H1 (cell line): ENCODE data around the gene DEAF1. TPM values are rescaled to one million over a fixed set of nuclear protein-coding genes. Genes with fewer than 3 reads are reported as not detected.

Source experiments
- CTCF ChIA-PET: fragments of 300-600 bp; sonication (Branson Sonifier 250); formaldehyde crosslinking; loops from one replicate; lab custom pipeline; 2021; ENCODE audit not compliant: partially characterized antibody; lab: Charles Lee
- POLR2A ChIA-PET: fragments of 300-600 bp; sonication (Branson Sonifier 250); formaldehyde crosslinking; loops from one replicate; lab custom pipeline; 2021; ENCODE audit warnings: inconsistent platforms; ENCODE audit not compliant: partially characterized antibody; lab: Charles Lee
- DNase-seq, 2 experiments: peaks; one replicate each; pipeline versions ENCODE4 v3.0.0 to v3.0.0-alpha.2; 2010 to 2022; ENCODE audit warnings: low spot score in 2 of 2, low read depth in 1 of 2, mixed read lengths in 1 of 2
- FAIRE-seq: peaks from 2 replicates; lab custom pipeline; 2011; peaks lifted over from hg19 to GRCh38; lab: Jason Lieb, UNC
- H2AFZ ChIP-seq: 2 replicates; pipeline ENCODE4 v1.8.1; 2012; ENCODE audit warnings: low read length, inconsistent platforms
- H2AK5ac ChIP-seq: 2 replicates; pipeline ENCODE4 v1.6.1; 2013; ENCODE audit warnings: low read depth, low read length
- H2BK120ac ChIP-seq: replicated peaks from 2 replicates; pipeline ENCODE3; 2013; ENCODE audit warnings: low read depth, low read length, inconsistent platforms
- H2BK12ac ChIP-seq: 2 replicates; pipeline ENCODE4 v1.6.1; 2013; ENCODE audit warnings: low read depth, low read length
- H2BK15ac ChIP-seq: 2 replicates; pipeline ENCODE4 v1.6.1; 2013; ENCODE audit warnings: low read length
- H2BK20ac ChIP-seq: 2 replicates; pipeline ENCODE4 v1.6.1; 2013; ENCODE audit warnings: low read length
- H2BK5ac ChIP-seq: 2 replicates; pipeline ENCODE4 v1.6.1; 2013; ENCODE audit warnings: low read depth, low read length
- H3K14ac ChIP-seq: 2 replicates; pipeline ENCODE4 v1.6.1; 2013; ENCODE audit warnings: inconsistent platforms; ENCODE audit not compliant: insufficient read length
- H3K18ac ChIP-seq: 2 replicates; pipeline ENCODE4 v1.6.1; 2013; ENCODE audit warnings: low read length; ENCODE audit errors: extremely low read depth
- H3K23ac ChIP-seq: 2 replicates; pipeline ENCODE4 v1.6.1; 2013; ENCODE audit warnings: inconsistent platforms; ENCODE audit not compliant: insufficient read length
- H3K23me2 ChIP-seq: 2 replicates; pipeline ENCODE4 v1.6.1; 2013; ENCODE audit warnings: low read depth, low read length
- H3K27ac ChIP-seq: 2 replicates; pipeline ENCODE4 v1.6.1; 2011; ENCODE audit warnings: low read depth, low read length, inconsistent platforms
- H3K27me3 ChIP-seq, 4 experiments: replicated peaks in 1 of 4; 1 replicate in 1 of 4; 2 replicates in 3 of 4; pipeline versions ENCODE4 v1.6.1 to v1.8.1; 2011 to 2013; ENCODE audit warnings: low read length in 3 of 4, mild to moderate bottlenecking in 3 of 4, inconsistent platforms in 2 of 4, mixed read lengths in 2 of 4, moderate library complexity in 1 of 4; ENCODE audit not compliant: control insufficient read depth in 3 of 4, insufficient read depth in 3 of 4; ENCODE audit errors: extremely low read depth in 1 of 4
- H3K36me3 ChIP-seq, 4 experiments: 2 replicates each; pipeline versions ENCODE4 v1.6.1 to v1.8.1; 2011 to 2013; ENCODE audit warnings: mild to moderate bottlenecking in 4 of 4, low read length in 3 of 4, moderate library complexity in 2 of 4, control low read depth in 1 of 4, inconsistent platforms in 1 of 4; ENCODE audit not compliant: insufficient read depth in 4 of 4, control insufficient read depth in 2 of 4
- H3K4ac ChIP-seq: replicated peaks from 2 replicates; pipeline ENCODE3; 2013; ENCODE audit warnings: low read length, low read depth, mixed read lengths, inconsistent platforms; ENCODE audit not compliant: insufficient read length
- H3K4me1 ChIP-seq, 4 experiments: replicated peaks in 1 of 4; 1 replicate in 1 of 4; 2 replicates in 3 of 4; pipeline versions ENCODE4 v1.6.1 to v1.8.1; 2011 to 2013; ENCODE audit warnings: low read length in 3 of 4, inconsistent platforms in 2 of 4, mixed read lengths in 1 of 4; ENCODE audit not compliant: insufficient read depth in 4 of 4, control insufficient read depth in 3 of 4
- H3K4me2 ChIP-seq, 2 experiments: 2 replicates each; pipeline versions ENCODE4 v1.6.1 to v1.8.1; 2011 to 2013; ENCODE audit warnings: low read depth in 2 of 2, low read length in 2 of 2, control low read depth in 1 of 2, inconsistent platforms in 1 of 2, mild to moderate bottlenecking in 1 of 2; ENCODE audit not compliant: insufficient read depth in 1 of 2
- H3K4me3 ChIP-seq, 4 experiments: fragments of 200-600, 300-600 bp in 1 of 4; sonication (generic), shearing (Covaris generic), sonication (Bioruptor Twin) in 1 of 4; 2 replicates each; pipeline versions ENCODE4 v1.5.1 to v1.8.1; 2011 to 2016; ENCODE audit warnings: low read length in 4 of 4, low read depth in 3 of 4, control low read depth in 2 of 4, inconsistent platforms in 2 of 4, mild to moderate bottlenecking in 2 of 4, mixed read lengths in 1 of 4, moderate library complexity in 1 of 4; ENCODE audit not compliant: insufficient read depth in 2 of 4; ENCODE audit errors: extremely low read depth in 1 of 4
- H3K56ac ChIP-seq: replicated peaks from 2 replicates; pipeline ENCODE3; 2013; ENCODE audit warnings: low read depth, mild to moderate bottlenecking, mixed read lengths, low read length, inconsistent platforms; ENCODE audit not compliant: insufficient read length
- H3K79me1 ChIP-seq: 2 replicates; pipeline ENCODE4 v1.6.1; 2013; ENCODE audit warnings: low read depth, low read length, control low read depth
- H3K79me2 ChIP-seq, 2 experiments: 2 replicates each; pipeline versions ENCODE4 v1.6.1 to v1.8.1; 2012 to 2013; ENCODE audit warnings: low read length in 2 of 2, mild to moderate bottlenecking in 2 of 2, inconsistent platforms in 1 of 2; ENCODE audit not compliant: insufficient read depth in 2 of 2, control insufficient read depth in 1 of 2
- H3K9ac ChIP-seq, 4 experiments: replicated peaks in 1 of 4; 1 replicate in 1 of 4; 2 replicates in 3 of 4; pipeline versions ENCODE4 v1.6.1 to v1.8.1; 2011 to 2013; ENCODE audit warnings: low read depth in 3 of 4, low read length in 3 of 4, control low read depth in 2 of 4, mild to moderate bottlenecking in 2 of 4, moderate library complexity in 2 of 4, inconsistent platforms in 1 of 4; ENCODE audit errors: extremely low read depth in 1 of 4
- H3K9me3 ChIP-seq, 2 experiments: 2 replicates each; pipeline versions ENCODE4 v1.6.1 to v1.8.1; 2012 to 2013; ENCODE audit warnings: mild to moderate bottlenecking in 2 of 2, moderate library complexity in 2 of 2, control low read depth in 1 of 2, inconsistent platforms in 1 of 2, low read depth in 1 of 2, low read length in 1 of 2, mixed read lengths in 1 of 2; ENCODE audit not compliant: insufficient read depth in 2 of 2
- H4K20me1 ChIP-seq, 2 experiments: replicated peaks in 1 of 2; 2 replicates each; pipeline versions ENCODE3 to v1.8.1; 2011 to 2013; ENCODE audit warnings: inconsistent platforms in 2 of 2, low read length in 2 of 2, mild to moderate bottlenecking in 1 of 2; ENCODE audit not compliant: insufficient read depth in 2 of 2, control insufficient read depth in 1 of 2
- H4K5ac ChIP-seq: 2 replicates; pipeline ENCODE4 v1.6.1; 2013; ENCODE audit warnings: low read length, low read depth, mixed read lengths, inconsistent platforms; ENCODE audit not compliant: insufficient read length
- H4K8ac ChIP-seq: 2 replicates; pipeline ENCODE4 v1.8.0; 2013; ENCODE audit warnings: mild to moderate bottlenecking, moderate library complexity, low read length, inconsistent platforms; ENCODE audit not compliant: insufficient read depth; ENCODE audit errors: extremely low read depth
- H4K91ac ChIP-seq: replicated peaks from 2 replicates; pipeline ENCODE3; 2013; ENCODE audit warnings: low read length, mixed read lengths, inconsistent platforms; ENCODE audit not compliant: insufficient read length
- CBX8 ChIP-seq: fragments of 300-800, 300-1000 bp; sonication (generic); IDR thresholded peaks from 2 replicates; pipeline ENCODE4 v1.7.1; 2016; ENCODE audit warnings: low read depth, low read length, borderline replicate concordance
- CHD2 ChIP-seq: IDR thresholded peaks from 2 replicates; pipeline ENCODE4 v1.6.1; 2012; ENCODE audit warnings: low read length, improper control_type of control experiment
- GTF2F1 ChIP-seq: IDR thresholded peaks from 2 replicates; pipeline ENCODE4 v1.6.1; 2012; ENCODE audit warnings: low read depth, low read length, improper control_type of control experiment, borderline replicate concordance
- HDAC2 ChIP-seq, 2 experiments: fragments of 300-600 bp in 1 of 2; sonication (generic) in 1 of 2; IDR thresholded peaks; 2 replicates each; pipeline ENCODE4 v1.6.1; 2011 to 2012; ENCODE audit warnings: low read depth in 2 of 2, low read length in 2 of 2, mild to moderate bottlenecking in 2 of 2, moderate library complexity in 2 of 2, borderline replicate concordance in 1 of 2, inconsistent platforms in 1 of 2
- KDM4A ChIP-seq: IDR thresholded peaks from one replicate; pipeline ENCODE4 v1.7.1; 2012; ENCODE audit warnings: low read depth, mild to moderate bottlenecking, moderate library complexity, low read length, inconsistent platforms; ENCODE audit not compliant: severe bottlenecking
- NANOG ChIP-seq: IDR thresholded peaks from 2 replicates; pipeline ENCODE4 v1.6.1; 2011; ENCODE audit warnings: low read length, low read depth, mild to moderate bottlenecking, inconsistent platforms; ENCODE audit not compliant: insufficient read depth, poor library complexity, severe bottlenecking
- RNF2 ChIP-seq: fragments of 200-900, 300-1000 bp; sonication (generic); IDR thresholded peaks from 2 replicates; pipeline ENCODE4 v1.7.1; 2016; ENCODE audit warnings: borderline replicate concordance, low read depth, mild to moderate bottlenecking, antibody characterized with exemption, low read length; ENCODE audit not compliant: poor library complexity, severe bottlenecking; ENCODE audit errors: missing control alignments
- SAP30 ChIP-seq: fragments of 300-600 bp; sonication (generic); IDR thresholded peaks from 2 replicates; pipeline ENCODE4 v1.7.1; 2012; ENCODE audit warnings: low read length, moderate library complexity, mild to moderate bottlenecking, inconsistent platforms; ENCODE audit not compliant: insufficient read depth, insufficient replicate concordance
- SP2 ChIP-seq: IDR thresholded peaks from 2 replicates; pipeline ENCODE4 v1.6.1; 2012; ENCODE audit warnings: mild to moderate bottlenecking, low read length, inconsistent platforms
- WGBS, 2 experiments: shearing (Covaris generic) in 1 of 2; methylation state at CpG; one replicate each; pipeline versions ENCODE4 v1.1.6 to v1.1.7; 2013 to 2015; ENCODE audit warnings: low lambda C conversion rate in 2 of 2, mixed read lengths in 2 of 2, inconsistent platforms in 1 of 2, low coverage in 1 of 2, missing lambda C conversion rate in 1 of 2; ENCODE audit not compliant: insufficient replicate concordance in 2 of 2, insufficient coverage in 1 of 2, insufficient read length in 1 of 2; ENCODE audit errors: extremely low coverage in 1 of 2, missing lambda C conversion rate in 1 of 2; 5-methylcytosine and 5-hydroxymethylcytosine counted together
- polyA plus RNA-seq, 7 experiments: library from polyadenylated mRNA; depleted of rRNA in 3 of 7; stranded (reverse) in 5 of 7; unstranded in 2 of 7; fragments of >200 nt in 5 of 7; fragments of 200-250 nt in 2 of 7; gene quantifications; 1 replicate in 5 of 7; 2 replicates in 1 of 7; 4 replicates in 1 of 7; pipeline versions ENCODE4 v1.2.1 to v1.2.3, GENCODE V29; 2011 to 2013; ENCODE audit warnings: missing spikeins in 2 of 7, mixed read lengths in 2 of 7
- total RNA-seq: library from RNA; stranded (reverse); fragmentation: NEBNext Ultra II Directional; extraction: Animal tissue kit (Norgen Biotek cat#: 25700); gene quantifications from 2 replicates; pipeline ENCODE4 v1.2.1, GENCODE V29; 2021

The DEAF1 gene
- total and polyA plus RNA-seq, 2 of the 8 experiments (the other 6 are each of a cell fraction or from before 2014, with no cell fraction given): 47.3 to 58.4 TPM

GRCh38 chr11:617912-618682, 76.9 kb downstream of the DEAF1 start:
- no peak overlapping the region for H2AFZ ChIP-seq
- peaks cover 0 to 3% (median 1%) of the 10 kb centered on the region in 4 experiments; a peak in 3 of 8 replicates for H3K36me3 ChIP-seq
- H3K79me1 ChIP-seq: peaks cover 3% of the 10 kb centered on the region
- H4K8ac ChIP-seq: no peak overlapping the region
- H3K56ac ChIP-seq: no peak overlapping the region
- ChIA-PET CTCF (no interaction called here), POLR2A (interaction anchor here (1.3 kb wide), 1 partner anchor 40 kb away, joined by 3 read pairs; no protein-coding TSS in a partner anchor)
- WGBS, 2 experiments: 94% methylated on average over 20 of the region's 25 CpGs; no CpG with 5 or more reads in 1 of the 2 experiments
- no peak overlapping the region for H3K23ac ChIP-seq
- H4K91ac ChIP-seq: no peak overlapping the region
- no peaks in the 10 kb centered on the region for H3K79me2 ChIP-seq
- H3K4me1 ChIP-seq: peaks cover 0 to 12% (median 3%) of the 10 kb centered on the region in 4 experiments; a peak in 5 of 7 replicates
- DNase-seq: peak in 1 of 2 experiments; percentile 45
- no peak overlapping the region for H3K27ac ChIP-seq
- H2AK5ac ChIP-seq: no peak overlapping the region
- H4K5ac ChIP-seq: no peak overlapping the region
- H2BK15ac ChIP-seq: no peak overlapping the region
- peaks cover 3% of the 10 kb centered on the region; the same call in 1 of the 2 replicates for H3K23me2 ChIP-seq
- no peaks in the 10 kb centered on the region for H3K27me3 ChIP-seq
- H3K18ac ChIP-seq: no peak overlapping the region
- H2BK20ac ChIP-seq: no peak overlapping the region
- H4K20me1 ChIP-seq: peaks cover 8 to 19% of the 10 kb centered on the region in 2 experiments
- no peak overlapping the region for H3K4ac ChIP-seq
- FAIRE-seq: no peak
- H3K14ac ChIP-seq: no peak overlapping the region
- no peak overlapping the region for H2BK5ac ChIP-seq
- no peak overlapping the region for H2BK120ac ChIP-seq
- H3K9me3 ChIP-seq: no peaks in the 10 kb centered on the region
- no peak overlapping the region for H2BK12ac ChIP-seq
- H3K4me3 ChIP-seq: no peak overlapping the region
- H3K9ac ChIP-seq: no peak overlapping the region
- H3K4me2 ChIP-seq: no peak overlapping the region
- TF ChIP-seq CBX8: no peak
- no peak for TF ChIP-seq SP2
- TF ChIP-seq CHD2: no peak
- TF ChIP-seq RNF2: no peak
- no peak for TF ChIP-seq GTF2F1
- no peak for TF ChIP-seq HDAC2 (IDR thresholded peaks at IDR 0.05; ENCODE audit: borderline replicate concordance in 1 of 2, low read depth in 2 of 2, low read length in 2 of 2)
- TF ChIP-seq KDM4A: no peak
- TF ChIP-seq SAP30: no peak
- TF ChIP-seq NANOG: no peak
